ENCODE results near the gene UTS2B. TPM values are rescaled to one million over a fixed set of nuclear protein-coding genes. Genes with fewer than 3 reads are reported as not detected.

The UTS2B gene
- polyA plus RNA-seq, 1 of the 3 experiments (the other 2 are of a cell fraction): 0.03 TPM

- TF ChIP-seq FOSL2 (IDR thresholded peaks at IDR 0.05; ENCODE audit: borderline replicate concordance, low read depth) (no peak), CHD2 (IDR thresholded peaks at IDR 0.05; ENCODE audit: low read length, partially characterized antibody) (peak; percentile 87), MXI1 (IDR thresholded peaks at IDR 0.05; ENCODE audit: low read depth, low read length) (peak; percentile 66), EP300 (IDR thresholded peaks at IDR 0.05; ENCODE audit: borderline replicate concordance in 1 of 2, low read depth in 1 of 2, low read length in 1 of 2) (peak in 1 of 2 experiments; percentile 52; a peak in 1 of 4 replicates), RCOR1 (IDR thresholded peaks at IDR 0.05; ENCODE audit: low read length) (no peak), EZH2phosphoT487 (IDR thresholded peaks at IDR 0.05; ENCODE audit: borderline replicate concordance, low read depth) (no peak), NRF1 (IDR thresholded peaks at IDR 0.05; ENCODE audit: low read depth, low read length) (no peak), RAD21 (IDR thresholded peaks at IDR 0.05; ENCODE audit: low read length) (0 out of 2 replicates have a peak, but pooled peaks have one; percentile 8), JUND (IDR thresholded peaks at IDR 0.05) (no peak), CTCF (IDR thresholded peaks at IDR 0.05) (no peak), FOXJ3 (CRISPR knock-in tag; IDR thresholded peaks at IDR 0.05) (no peak), PBX3 (IDR thresholded peaks at IDR 0.05) (no peak), USF1 (IDR thresholded peaks at IDR 0.05; ENCODE audit: borderline replicate concordance, low read depth) (no peak), RXRA (IDR thresholded peaks at IDR 0.05; ENCODE audit: borderline replicate concordance, low read depth) (no peak), TAF1 (IDR thresholded peaks at IDR 0.05; ENCODE audit: borderline replicate concordance, low read depth, low read length) (0 out of 2 replicates have a peak, but pooled peaks have one; percentile 73), ZBTB33 (IDR thresholded peaks at IDR 0.05; ENCODE audit: borderline replicate concordance, low read depth) (no peak), YY1 (IDR thresholded peaks at IDR 0.05; ENCODE audit: low read depth) (peak; percentile 30; the same call in 1 of the 2 replicates), TEAD4 (IDR thresholded peaks at IDR 0.05; ENCODE audit: borderline replicate concordance, insufficient read depth) (no peak)
Observed at GRCh38 chr3:191328962-191329653, 1.2 kb downstream of the UTS2B start, which contains the start of gene CCDC50 (continued).
